CD4-positive, alpha-beta T cell treated with Interleukin-4 for 4 hours (primary cell): ENCODE results near the gene SPEM3.

Source experiments
- DNase-seq: peaks from one replicate; pipeline ENCODE4 v3.0.0-alpha.2; 2020

Gene SPEM3

GRCh38 chr17:7423679-7424078 is 5.0 kb upstream of the SPEM3 start:
- DNase-seq = no peak

- no peak for DNase-seq
These were observed 3.3 kb upstream of the SPEM3 start, which contains the start of gene SPEM2 for GRCh38 chr17:7425316-7425715. Gene SPEM2 (plus strand): TSS chr17:7425616. CDS start chr17:7425689, 73 bp downstream.

GRCh38 chr17:7425756-7426155 is 2.9 kb upstream of the SPEM3 start:
- DNase-seq = no peak

- no peak for DNase-seq
These were observed 2.3 kb upstream of the SPEM3 start for GRCh38 chr17:7426203-7426863.

GRCh38 chr17:7426896-7427489 is 1.7 kb upstream of the SPEM3 start:
- no peak for DNase-seq

- DNase-seq = no peak
These were observed 1.1 kb upstream of the SPEM3 start for GRCh38 chr17:7427549-7427948.

- DNase-seq = no peak
These were observed 1.1 kb downstream of the SPEM3 start for GRCh38 chr17:7429722-7430121.

GRCh38 chr17:7431231-7431630 is 2.6 kb downstream of the SPEM3 start:
- DNase-seq = no peak

- DNase-seq = no peak
These were observed 3.6 kb downstream of the SPEM3 start for GRCh38 chr17:7432296-7432695.

- peak; percentile 54 for DNase-seq
These were observed 7.3 kb downstream of the SPEM3 start for GRCh38 chr17:7435676-7436555.

- peak; percentile 77 for DNase-seq
These were observed 8.1 kb downstream of the SPEM3 start for GRCh38 chr17:7436556-7437368.

- no peak for DNase-seq
These were observed 8.8 kb downstream of the SPEM3 start for GRCh38 chr17:7437369-7437863.

GRCh38 chr17:7437950-7438614 is 9.4 kb downstream of the SPEM3 start:
- peak; percentile 25 for DNase-seq

GRCh38 chr17:7438656-7439460 is 10.2 kb downstream of the SPEM3 start:
- no peak for DNase-seq

GRCh38 chr17:7439462-7440112 is 10.9 kb downstream of the SPEM3 start, which contains the start of gene FGF11:
Gene FGF11 (plus strand): TSS chr17:7439512. CDS start chr17:7439621, 109 bp downstream.
- no peak for DNase-seq

- DNase-seq = no peak
These were observed 11.6 kb downstream of the SPEM3 start for GRCh38 chr17:7440113-7440833.

GRCh38 chr17:7440834-7441195 is 12.2 kb downstream of the SPEM3 start:
- no peak for DNase-seq

GRCh38 chr17:7441266-7441665 is 12.6 kb downstream of the SPEM3 start:
- no peak for DNase-seq

- no peak for DNase-seq
These were observed 13.5 kb downstream of the SPEM3 start for GRCh38 chr17:7442142-7442541.
